Measurements from ENCODE around the gene TRIM16.
"Not testable (repeated sequence)": the region's sequence is repeated elsewhere in the genome, so short reads cannot be mapped to it uniquely, and the experiment has no call there.

TRIM16 gene

GRCh38 chr17:15683824-15684478 lies at the start of gene TRIM16:
Gene TRIM16 (minus strand): TSS chr17:15684311. CDS start chr17:15651609, 32,702 bp downstream.
- peak; percentile 47 for DNase-seq

DNA sequence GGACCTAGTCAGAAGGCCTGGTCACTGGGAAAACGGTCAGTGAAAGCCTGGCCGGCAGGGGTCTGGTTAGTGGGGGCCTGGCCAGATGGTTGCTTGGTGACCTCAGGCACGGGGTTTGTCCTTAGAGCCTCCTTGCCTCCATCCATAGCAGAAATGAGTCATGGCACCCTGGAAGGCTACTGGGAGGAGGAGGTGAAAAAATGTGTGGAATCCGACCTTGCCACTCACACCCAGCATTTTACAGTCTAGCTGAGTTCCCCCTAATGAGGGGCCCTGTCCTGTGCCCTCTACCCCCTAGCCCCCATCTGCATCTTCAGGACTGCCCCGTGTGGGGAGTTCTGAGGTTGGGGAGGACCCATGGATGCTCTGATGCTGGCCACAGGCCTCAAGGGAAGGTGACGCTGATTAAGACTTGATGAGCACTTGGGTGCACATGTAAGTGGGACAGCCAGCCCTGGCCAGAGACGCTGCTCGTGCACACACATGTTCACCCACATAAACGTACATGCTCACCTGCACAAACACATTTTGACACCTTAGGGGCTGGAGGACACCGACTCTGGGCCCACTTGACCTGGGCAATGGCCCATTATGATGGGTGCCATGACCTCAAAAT lies 49.2 kb upstream of the TRIM16 start:
- not testable (repeated sequence) for DNase-seq

DNA sequence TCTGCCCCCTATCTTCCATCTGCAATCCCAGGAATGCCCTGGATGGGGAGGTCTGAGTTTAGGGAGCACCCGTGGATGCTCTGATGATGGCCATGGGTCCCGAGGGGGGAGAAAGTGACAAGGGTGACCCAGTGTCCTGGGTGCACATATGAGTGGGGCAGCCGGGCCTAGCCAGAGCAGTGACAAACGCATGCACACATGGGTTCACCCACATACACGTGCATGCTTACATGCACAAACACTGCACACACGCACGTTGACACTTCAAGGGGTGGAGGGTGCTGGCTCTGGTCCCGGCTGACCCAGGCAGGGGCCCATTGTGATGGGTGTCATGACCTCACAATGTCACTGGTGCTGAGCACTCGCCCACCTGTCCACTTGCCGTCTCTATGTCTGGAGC lies 47.8 kb upstream of the TRIM16 start, which contains the start of gene TBC1D26:
TBC1D26 (plus strand) TSS at position 384 of the 400 bp plus-strand sequence. CDS start 3,066 bp downstream, outside the sequence.
- not testable (repeated sequence) for DNase-seq

- DNase-seq, result not testable (repeated sequence)
Observed at GRCh38 chr17:15730535-15730934, 46.4 kb upstream of the TRIM16 start.

GRCh38 chr17:15716601-15717563 lies 32.8 kb upstream of the TRIM16 start:
- DNase-seq, result not testable (repeated sequence)

- not testable (repeated sequence) for DNase-seq
Observed at GRCh38 chr17:15708879-15709278, 24.8 kb upstream of the TRIM16 start.

- not testable (repeated sequence) for DNase-seq
Observed at GRCh38 chr17:15704813-15705212, 20.7 kb upstream of the TRIM16 start.

DNA sequence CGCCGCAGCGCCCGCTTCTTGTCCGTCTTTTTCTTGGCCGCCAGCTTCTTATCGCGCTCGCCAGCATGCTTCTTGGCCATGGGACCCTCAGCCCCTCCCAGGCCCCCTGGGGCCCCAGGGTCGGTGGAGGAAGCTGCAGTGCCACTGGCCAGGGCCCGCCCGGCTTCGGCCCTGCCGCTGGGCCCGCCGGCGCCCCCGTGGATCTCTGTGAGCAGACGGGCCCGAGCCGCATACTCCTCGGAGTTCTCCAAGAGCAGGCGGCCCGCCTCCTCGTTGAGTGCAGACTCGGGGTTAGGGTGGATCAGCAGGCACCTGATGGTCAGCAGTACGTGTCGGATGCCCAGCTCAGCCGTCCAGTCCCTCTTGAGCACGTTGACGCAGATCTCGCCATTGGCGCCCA lies 20.1 kb upstream of the TRIM16 start:
- not testable (repeated sequence) for DNase-seq

GRCh38 chr17:15699937-15700336 lies 15.8 kb upstream of the TRIM16 start:
- not testable (repeated sequence) for DNase-seq

GRCh38 chr17:15699413-15699924 lies 15.4 kb upstream of the TRIM16 start, which contains the start of gene ZNF286A:
Gene ZNF286A (plus strand): TSS chr17:15699752. CDS start chr17:15700330, 578 bp downstream.
- peak; percentile 99 for DNase-seq

DNA sequence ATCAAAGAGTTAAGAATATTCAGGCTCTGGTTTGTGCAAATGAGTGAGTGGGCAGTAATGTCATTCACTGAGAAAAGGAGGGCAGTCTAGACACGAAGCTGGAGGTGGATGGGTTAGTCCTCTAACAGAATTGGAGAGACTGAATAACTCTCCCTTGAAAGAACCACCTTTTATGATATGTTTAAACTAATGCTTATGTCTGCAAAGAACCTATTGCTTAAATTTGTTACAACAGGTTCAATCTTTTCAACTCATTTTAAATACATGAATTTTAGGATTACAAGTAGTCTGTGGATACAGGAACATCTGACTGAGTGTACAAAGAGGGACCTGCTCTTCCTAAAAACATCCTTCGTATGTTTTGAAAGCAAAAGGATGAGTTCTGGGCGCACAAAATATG lies 14.9 kb upstream of the TRIM16 start:
- not testable (repeated sequence) for DNase-seq

DNA sequence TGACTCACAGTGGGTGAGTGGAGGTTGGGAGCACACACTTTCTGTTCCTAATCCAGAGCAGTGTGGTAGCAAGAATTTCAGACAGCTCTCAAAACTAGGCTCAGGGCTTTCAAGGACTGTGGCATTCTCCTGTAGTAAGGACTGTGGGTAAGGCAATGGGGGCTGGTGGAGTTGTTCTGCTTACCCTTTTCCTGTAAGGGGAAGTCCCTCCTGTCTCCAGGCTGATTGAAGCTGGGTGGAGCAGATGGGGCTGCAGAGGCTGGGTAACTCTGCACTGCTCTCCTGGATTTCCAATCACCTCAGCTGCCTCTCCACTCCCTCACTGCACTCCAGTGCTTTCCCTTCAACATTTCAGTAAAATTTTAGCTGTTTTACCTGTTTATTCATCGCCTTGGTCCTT lies 3.4 kb upstream of the TRIM16 start:
- not testable (repeated sequence) for DNase-seq

GRCh38 chr17:15683135-15683534 lies 976 bp downstream of the TRIM16 start:
- not testable (repeated sequence) for DNase-seq

GRCh38 chr17:15675991-15676390 lies 8.1 kb downstream of the TRIM16 start:
- not testable (repeated sequence) for DNase-seq

- DNase-seq, result not testable (repeated sequence)
Observed at GRCh38 chr17:15674640-15675039, 9.5 kb downstream of the TRIM16 start.

DNA sequence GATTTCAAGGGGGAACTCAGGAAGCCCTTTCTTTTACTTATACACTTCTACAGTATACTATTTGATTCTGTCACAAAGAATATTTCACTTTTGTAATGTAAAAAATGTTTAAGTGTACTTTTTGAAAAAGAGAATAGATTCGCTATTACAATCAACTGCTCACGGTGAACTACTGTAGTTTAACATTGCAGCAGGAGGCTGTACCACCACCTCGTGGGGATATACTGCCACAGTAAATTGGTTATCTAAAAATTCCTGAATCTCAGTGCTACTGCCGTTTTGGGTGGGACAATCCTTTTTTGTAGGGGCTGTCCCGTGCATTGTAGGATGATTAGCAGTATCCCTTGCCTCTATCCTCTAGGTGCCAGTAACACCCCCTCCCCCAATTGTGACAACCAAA lies 14.6 kb downstream of the TRIM16 start:
- not testable (repeated sequence) for DNase-seq

GRCh38 chr17:15663691-15664090 lies 20.4 kb downstream of the TRIM16 start:
- DNase-seq, result no peak

DNA sequence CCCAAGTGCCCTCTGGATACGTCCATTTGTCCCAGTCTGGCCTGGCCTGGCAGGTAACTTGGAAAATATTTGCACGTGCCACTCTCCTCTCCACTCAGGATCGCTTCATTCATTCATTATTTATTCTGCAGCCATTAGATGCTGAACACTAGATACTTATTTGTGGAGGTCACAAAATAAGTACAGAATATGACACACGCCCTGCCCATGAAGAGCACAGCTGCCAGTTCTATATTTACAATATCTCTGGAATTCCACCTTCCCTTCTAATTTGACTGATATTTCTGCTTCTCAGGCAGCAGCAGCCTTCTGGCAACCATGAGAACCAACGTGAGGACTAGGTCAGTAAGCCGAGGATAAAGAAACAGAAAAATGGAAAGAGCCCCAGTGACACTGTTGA lies 20.9 kb downstream of the TRIM16 start:
- no peak for DNase-seq

DNA sequence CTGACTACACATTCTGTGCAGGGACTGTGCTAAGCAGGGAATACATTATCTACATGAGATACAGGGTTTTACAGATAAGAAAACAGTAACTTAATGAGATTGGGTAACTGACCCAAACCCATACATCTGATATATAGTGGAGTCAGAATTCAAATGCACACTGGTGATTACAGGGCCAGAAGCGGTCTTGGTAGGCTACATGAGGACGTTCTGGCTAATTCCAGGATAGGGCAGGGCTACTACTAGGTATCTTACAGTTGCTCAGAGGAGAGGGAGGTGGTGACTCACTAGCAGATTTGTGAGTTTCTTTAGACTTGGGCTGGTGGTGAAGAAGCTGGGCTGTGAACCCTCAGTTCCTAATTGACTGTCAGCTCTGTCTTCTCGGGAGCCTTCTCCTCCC lies 21.4 kb downstream of the TRIM16 start:
- no peak for DNase-seq

DNA sequence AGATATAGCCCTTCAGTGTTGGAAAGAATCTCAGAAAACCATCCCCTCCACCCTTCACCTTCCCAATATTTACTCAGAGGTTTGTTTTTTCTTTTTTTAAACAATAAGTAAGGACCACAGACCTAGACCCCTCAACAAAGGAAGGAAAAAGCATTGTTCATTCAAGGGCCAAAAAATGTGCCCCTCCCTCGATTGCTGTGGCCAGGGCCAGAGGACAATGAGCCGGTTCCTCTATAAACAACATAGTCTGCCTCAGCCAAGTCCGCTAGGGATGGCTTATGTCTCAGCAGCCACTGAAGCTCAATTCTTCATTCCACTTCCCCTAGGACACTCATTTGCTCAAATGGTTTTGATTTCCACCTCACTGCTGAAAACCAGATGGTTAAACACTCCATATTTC lies 24.0 kb downstream of the TRIM16 start:
- DNase-seq, result no peak

DNA sequence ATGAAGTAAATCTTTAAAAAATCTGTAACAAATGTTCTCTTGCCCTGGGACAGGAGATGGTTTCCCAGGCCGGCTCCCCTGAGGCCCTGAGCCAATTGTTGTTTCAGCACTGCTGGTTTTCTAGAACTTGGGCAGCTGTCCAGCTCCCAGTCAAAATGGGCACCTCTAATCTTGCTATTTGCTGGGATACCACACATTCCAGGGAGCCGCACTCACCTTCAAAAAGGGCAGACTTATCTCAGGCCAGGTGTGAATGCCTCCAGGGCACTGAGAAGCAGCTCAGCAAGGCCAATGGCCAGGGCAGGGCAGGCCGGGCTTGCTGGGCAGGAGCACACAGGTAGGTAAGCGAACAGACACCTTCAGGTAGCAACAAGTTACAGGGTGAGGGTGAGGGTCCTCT lies 24.4 kb downstream of the TRIM16 start:
- peak; percentile 20 for DNase-seq

GRCh38 chr17:15659236-15659635 lies 24.9 kb downstream of the TRIM16 start:
- DNase-seq, result no peak

GRCh38 chr17:15658296-15658695 lies 25.8 kb downstream of the TRIM16 start:
- no peak for DNase-seq

All from fibroblast of upper back skin (primary cell).